ENCODE measurements around the gene SLC4A3.

The SLC4A3 gene, protein sequence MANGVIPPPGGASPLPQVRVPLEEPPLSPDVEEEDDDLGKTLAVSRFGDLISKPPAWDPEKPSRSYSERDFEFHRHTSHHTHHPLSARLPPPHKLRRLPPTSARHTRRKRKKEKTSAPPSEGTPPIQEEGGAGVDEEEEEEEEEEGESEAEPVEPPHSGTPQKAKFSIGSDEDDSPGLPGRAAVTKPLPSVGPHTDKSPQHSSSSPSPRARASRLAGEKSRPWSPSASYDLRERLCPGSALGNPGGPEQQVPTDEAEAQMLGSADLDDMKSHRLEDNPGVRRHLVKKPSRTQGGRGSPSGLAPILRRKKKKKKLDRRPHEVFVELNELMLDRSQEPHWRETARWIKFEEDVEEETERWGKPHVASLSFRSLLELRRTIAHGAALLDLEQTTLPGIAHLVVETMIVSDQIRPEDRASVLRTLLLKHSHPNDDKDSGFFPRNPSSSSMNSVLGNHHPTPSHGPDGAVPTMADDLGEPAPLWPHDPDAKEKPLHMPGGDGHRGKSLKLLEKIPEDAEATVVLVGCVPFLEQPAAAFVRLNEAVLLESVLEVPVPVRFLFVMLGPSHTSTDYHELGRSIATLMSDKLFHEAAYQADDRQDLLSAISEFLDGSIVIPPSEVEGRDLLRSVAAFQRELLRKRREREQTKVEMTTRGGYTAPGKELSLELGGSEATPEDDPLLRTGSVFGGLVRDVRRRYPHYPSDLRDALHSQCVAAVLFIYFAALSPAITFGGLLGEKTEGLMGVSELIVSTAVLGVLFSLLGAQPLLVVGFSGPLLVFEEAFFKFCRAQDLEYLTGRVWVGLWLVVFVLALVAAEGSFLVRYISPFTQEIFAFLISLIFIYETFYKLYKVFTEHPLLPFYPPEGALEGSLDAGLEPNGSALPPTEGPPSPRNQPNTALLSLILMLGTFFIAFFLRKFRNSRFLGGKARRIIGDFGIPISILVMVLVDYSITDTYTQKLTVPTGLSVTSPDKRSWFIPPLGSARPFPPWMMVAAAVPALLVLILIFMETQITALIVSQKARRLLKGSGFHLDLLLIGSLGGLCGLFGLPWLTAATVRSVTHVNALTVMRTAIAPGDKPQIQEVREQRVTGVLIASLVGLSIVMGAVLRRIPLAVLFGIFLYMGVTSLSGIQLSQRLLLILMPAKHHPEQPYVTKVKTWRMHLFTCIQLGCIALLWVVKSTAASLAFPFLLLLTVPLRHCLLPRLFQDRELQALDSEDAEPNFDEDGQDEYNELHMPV

DNA sequence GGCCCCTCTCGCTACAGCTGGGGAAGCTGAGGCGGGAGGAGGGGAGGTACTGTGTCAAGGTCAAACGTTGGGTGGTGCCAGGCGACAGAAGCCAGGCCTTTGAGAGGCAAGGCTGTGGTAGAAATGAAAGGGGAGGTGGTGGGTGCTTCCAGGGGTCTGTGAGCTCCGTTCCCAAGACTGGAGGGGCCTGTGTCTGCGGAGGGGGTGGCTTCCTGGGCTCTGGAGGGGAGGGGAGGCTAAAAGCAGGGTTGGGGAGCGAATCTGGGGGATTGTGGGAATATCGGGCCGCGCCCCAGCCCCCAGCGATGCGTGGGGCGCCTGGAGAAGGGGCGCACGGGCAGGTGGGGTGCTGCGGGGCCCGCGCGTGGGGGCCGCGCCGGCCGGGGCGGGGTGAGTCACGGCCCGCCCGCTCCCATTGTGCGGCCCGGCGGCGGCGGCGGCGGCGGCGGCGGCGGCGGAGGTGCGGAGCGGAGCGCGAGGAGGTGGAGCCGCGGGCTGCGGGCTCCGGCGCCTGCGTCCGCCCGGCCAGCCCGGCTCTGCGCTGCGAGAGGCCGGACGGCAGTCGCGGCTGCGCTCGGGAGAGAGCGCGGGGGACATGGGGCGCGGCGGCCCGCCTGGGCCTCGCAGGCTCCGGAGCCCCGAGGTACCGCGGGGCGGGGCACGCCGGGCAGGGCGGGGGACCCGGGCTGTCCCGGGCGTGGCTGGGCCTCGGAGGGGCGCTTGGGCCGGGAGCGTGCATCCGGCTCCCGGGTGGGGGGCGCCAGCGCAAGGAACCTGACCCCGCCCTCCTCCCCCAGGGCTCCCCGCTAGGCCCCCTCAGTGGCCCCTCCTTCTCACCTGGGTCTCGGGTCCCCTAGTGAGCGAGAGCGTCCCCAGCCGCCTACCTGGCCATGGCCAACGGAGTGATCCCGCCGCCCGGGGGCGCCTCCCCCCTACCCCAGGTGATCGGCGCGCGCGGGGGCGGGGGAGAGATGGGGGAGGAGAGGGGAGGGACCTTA lies at the start of gene SLC4A3:
SLC4A3 (plus strand) TSS at position 528 of the 998 bp plus-strand sequence; CDS start at position 891, 363 bp downstream.
- no peak for DNase-seq

DNA sequence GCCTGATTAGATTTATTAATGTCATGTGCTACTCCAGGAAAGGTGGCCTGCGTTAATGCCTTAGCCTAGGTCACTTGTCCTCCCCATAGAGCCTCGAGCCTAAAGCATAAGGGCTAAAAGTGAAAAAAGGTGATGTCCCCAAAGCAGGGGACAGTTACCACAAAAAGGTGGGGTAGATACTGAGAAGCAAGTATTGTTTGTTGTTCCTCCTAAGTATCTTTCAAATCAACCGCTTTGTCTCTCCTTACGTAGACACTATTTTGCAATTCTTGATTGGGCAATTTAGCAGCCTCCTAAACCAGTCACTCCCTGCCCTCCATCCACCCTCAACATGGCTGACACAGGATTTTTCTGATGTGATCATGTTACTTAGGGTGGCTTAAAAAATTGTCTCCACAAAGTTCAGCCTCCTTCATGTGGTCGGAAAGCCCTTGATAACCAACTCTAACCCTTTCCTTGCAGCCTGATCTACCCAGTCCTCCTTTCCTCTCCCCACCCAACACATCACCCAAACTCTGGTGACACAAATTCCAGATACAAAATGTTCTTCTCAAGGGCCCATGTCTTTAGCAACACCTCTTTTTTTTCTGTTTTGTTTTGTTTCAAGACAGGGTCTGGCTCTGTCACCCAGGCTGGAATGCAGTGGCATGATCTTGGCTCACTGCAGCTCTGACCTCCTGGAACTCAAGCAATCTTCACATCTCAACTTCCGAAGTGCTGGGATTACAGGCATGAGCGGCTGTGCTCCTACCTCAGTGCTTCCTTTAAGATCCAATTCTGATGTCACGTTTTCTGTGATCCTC lies 48.4 kb upstream of the SLC4A3 start:
- DNase-seq: no peak

DNA sequence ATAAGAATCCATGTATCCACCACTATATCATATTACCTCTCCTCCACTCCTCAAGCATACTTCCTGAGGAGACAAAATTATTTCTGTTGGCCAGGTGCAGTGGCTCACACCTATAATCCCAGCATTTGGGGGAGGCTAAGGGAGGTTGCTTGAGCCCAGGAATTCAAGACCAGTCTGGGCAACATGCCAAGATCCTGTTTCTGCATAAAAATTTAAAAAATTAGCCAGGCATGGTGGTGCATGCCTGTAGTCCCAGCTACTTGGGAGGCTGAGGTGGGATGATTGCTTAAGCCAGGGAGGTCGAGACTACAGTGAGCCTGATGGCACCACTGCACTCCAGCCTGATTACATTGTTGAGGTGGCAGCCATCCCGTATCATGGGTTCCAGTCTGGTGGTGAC lies 46.1 kb upstream of the SLC4A3 start:
- DNase-seq: no peak

DNA sequence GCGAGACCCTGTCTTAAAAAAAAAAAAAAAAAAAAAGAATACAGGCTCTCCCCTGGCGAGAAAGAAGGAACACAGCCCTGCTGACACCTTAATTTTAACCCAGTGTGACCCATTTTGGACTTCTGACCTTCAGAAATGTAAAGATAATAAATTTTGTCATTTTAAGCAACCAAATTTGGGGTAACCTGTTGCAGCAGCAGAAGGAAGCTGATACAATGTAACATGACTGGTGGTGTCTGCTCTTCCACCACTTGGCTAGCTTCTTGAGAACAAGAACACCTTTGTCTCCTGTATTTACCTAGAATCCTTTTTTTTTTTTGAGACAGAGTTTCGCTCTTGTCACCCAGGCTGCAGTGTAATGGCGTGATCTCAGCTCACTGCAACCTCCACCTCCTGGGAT lies 36.3 kb upstream of the SLC4A3 start:
- DNase-seq: no peak

DNA sequence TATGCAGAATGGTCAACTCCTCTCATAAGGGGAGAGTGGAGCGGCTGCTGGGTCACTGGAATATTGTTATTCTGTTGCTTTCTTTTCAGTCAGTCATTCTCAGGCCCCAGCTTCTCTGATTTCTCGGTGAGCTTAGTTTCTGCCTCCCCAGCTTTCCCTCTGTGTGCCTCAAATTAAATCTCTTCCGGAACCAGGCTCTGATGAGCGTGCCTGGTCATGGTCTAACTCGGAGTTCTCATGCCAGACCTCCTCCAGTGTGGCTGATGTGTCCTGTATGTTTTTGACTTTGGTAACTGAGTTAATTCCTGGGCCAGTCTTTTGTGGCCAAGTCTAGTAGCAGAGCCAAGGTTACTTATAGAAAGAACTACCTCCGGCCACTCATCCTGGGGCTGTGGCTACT lies 34.7 kb upstream of the SLC4A3 start:
- no peak for DNase-seq

DNA sequence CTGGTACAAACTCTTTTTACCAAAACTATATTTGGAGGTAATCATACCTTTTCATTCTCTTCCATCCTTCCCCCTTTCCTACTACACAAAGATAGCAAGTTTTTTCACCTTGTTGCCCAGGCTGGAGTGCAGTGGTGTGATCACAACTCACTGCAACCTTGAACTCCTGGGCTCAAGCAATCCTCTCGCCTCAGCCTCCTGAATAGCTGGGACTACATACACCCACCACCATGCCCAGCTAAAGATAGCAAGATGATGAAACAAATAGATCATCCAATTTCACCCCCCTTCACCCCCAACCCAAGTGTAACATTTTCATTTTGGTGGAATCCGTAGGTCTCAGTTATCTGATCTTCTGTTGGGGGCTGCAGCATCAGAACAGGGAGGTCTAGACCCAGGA lies 34.3 kb upstream of the SLC4A3 start:
- no peak for DNase-seq

DNA sequence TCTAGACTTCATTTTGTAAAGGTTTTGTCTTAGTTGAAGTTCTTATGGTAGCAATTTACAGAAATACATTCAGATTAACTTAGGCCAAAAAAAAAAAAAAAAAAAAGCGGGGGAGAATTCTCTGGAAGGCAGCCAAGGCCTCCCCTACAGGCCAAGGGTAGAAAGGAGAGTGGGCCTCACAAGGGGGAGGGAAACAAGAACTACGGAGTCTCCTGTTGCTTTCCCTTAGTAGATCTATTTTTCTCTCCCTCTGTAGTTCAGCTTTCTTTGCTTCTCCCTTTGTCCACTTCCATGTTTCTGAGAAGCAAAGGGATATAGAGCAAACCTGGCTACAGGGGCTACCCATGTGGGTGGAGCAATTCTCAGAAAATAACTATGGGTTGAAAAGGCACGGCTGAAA lies 32.2 kb upstream of the SLC4A3 start:
- DNase-seq: no peak

DNA sequence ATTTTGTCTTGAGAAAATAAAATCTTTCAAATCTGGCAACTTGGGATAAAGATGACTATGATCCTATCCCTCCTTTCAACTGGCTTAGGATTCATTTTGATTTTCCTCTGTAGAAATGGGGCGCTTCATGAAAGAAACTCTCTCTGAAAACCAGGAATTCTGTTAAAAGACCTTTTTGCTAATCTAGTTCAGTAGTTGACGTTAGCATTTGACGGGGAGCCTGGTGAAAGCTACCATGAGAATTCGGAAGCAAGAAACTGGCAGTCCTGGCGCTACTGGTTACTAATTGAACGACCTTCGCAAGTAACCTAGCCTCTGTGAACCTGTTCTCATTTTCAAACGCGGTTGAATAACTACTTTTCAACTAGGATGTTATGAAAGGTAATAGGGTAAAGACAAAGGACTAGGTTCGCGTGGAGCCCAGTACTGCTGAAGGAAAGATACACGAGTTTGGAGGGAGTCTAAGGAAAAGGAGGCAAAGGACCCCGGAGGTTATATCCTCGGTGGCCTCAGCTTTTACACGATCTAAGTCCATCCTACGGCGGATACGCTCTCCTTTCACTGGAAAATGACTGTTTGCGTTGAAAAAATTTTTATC lies 30.4 kb upstream of the SLC4A3 start:
- DNase-seq: peak; percentile 41 to 70

DNA sequence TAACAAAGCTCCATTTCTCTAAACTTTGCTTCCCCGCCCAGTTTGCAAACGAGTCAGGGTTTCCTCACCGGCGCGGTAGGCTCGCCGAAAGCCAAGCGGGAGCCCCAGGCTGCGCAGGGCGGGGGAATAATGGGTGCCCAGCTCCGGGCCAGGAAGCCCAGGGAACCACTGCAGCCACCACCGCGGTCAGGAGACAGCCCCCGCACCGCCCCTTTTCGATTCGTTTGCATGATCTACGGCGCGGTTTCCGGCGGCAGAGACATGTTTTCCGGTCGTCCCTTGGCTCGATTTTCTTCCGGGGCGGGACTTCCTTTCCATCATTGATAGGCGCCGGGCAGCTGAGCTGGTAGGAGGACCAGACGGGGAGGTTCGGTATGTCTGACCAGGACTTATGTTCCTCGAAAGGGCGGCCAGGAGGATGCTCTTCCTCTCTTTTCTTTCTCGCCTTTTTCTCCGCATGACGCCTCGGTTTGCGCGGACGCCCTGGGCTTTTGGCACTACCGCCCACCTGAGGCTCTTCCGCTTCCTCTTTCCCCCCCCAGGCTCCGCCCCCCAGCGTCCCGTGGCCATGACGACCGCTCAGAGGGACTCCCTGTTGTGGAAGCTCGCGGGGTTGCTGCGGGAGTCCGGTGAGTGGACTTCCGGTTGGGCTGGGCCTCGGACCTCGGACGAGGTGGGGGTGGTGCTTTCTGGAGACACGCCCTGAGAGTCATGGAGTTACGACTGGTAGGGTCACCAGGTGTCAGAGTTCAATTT lies 29.7 kb upstream of the SLC4A3 start, which contains the start of gene STK11IP:
STK11IP (plus strand) TSS at position 306 of the 756 bp plus-strand sequence; CDS start at position 569, 263 bp downstream.
- peak; percentile 97 to 98 for DNase-seq

DNA sequence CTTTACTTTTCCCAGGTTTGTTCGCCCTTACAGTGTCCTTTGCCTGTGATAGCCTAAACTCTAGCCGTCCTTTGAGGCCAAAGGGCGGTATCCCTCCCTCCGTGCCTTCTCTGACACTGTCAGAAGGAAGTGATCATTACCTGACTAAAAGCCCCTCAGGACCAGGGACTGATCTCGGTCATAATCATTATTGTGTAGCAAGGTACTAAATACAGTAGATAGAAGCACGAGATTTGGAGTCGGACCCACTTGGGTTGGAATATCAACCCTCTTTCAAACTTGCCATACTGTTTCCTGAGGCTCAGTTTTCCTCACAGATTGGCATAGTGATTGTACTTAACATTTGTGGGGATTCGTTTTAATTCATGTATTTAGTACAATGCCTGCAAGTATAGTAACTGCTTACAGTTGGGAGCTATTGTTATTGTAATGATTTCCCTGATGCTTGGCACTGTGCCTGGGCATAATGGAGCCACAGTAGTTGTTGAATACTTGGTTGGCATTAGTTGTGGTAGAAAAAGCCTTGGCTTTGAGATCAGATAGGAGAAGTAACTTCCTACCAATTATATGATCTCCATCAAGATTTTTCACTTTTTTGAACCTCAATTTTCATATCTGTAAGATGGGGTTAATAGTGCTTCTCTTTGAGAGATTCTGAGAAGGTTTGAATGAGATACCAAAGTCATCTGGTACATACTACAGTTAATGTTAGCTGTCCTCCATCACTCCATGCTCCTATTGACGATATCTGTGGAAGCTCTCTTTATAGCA lies 28.9 kb upstream of the SLC4A3 start:
- DNase-seq: no peak

DNA sequence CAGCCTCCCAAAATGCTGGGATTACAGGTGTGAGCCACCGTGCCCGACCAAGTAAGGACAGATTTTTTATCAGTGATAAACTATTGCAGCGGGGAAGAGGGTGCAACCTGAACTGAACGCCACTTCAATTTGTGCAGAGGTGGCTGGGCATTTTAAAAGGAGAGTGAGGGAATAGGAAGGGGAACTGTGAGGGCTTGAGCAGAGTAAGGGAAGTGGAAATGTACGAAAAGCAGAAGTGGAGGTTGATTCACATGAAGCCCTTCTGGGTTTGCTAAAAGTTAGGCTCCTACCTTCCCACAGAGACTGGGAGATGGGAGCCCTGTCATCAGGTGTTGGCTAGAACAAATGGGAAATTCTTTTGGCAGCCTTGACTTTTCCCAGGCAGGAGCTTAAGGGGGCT lies 23.7 kb upstream of the SLC4A3 start:
- DNase-seq: no peak

DNA sequence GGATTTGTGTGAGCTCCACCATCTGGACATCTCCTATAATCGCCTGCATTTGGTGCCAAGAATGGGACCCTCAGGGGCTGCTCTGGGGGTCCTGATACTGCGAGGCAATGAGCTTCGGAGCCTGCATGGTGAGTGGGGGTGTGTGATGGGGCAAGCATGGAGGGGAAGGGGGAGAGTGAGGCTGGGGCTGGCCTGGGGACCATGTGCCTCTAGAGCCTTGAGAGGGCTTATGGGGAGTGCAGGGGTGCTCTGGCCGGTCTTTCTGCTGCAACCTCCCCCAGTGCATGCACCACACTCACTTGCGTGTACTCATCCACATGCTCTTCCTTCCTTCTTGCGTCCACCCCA lies 21.8 kb upstream of the SLC4A3 start:
- DNase-seq: no peak

DNA sequence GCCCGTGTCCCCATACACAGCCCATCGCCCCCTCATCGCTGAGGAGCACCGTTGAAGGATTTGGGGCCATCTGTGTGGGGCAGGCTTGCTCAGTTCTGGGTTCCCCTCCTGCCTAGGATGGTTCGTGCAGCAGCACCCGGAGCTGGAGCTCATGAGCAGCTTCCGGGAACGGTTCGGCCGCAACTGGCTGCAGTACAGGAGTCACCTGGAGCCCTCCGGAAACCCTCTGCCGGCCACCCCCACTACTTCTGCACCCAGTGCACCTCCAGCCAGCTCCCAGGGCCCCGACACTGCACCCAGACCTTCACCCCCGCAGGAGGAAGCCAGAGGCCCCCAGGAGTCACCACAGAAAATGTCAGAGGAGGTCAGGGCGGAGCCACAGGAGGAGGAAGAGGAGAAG lies 19.5 kb upstream of the SLC4A3 start:
- DNase-seq: no peak

DNA sequence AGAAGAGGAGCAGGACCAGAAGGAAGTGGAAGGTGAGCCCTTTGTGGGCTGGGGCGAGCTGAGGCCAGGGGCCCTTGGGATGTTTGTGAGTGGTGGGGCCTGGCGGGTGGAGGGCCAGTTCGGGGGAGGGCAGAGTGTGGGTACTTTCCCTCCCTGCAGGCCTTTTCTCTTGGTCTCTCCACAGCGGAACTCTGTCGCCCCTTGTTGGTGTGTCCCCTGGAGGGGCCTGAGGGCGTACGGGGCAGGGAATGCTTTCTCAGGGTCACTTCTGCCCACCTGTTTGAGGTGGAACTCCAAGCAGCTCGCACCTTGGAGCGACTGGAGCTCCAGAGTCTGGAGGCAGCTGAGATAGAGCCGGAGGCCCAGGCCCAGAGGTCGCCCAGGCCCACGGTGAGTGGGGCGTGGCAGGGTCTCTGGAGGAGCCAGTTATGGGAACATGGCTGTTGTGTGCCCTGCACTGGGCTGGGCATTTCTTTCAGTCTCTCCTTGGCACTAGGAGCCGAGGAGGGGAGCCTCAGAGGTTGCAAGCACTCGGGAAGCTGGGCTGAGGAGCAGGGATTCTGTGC lies 18.9 kb upstream of the SLC4A3 start:
- no peak for DNase-seq

DNA sequence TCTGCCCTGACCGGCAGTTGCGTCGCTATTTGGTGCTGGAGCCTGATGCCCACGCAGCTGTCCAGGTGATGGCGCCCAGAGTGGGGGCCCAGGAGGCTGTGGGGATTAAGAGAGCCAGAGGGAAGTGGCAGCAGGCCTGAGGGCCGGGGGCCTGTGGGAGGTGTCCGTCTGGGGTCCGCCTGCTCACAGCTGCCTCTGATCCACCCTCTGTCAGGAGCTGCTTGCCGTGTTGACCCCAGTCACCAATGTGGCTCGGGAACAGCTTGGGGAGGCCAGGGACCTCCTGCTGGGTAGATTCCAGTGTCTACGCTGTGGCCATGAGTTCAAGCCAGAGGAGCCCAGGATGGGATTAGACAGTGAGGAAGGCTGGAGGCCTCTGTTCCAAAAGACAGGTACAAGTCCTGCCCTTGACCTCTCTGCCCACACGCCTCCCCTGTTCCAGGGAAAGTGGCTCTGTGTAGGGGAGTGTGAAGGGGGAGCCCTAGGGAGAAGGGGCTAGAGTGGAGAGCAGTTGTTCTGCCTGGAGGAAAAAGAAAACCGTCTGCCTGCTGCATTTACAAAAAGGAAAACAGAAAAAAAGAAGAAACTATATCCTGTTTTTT lies 18.2 kb upstream of the SLC4A3 start:
- DNase-seq: no peak

DNA sequence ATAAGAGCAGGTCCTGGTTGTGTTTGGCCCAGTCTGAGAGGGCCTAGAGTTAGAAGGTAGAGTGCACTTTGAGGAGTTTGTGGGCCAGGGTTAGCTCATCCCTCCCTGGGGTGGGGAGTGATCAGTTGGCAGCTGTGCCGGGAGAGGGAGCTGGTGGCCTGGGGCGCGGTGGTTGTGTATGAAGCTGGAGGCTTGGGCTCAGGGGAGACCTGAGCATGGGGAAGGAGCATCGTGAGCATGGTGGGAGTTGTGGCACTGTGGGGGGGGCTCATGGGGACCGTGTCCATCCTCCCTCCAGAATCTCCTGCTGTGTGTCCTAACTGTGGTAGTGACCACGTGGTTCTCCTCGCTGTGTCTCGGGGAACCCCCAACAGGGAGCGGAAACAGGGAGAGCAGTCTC lies 16.1 kb upstream of the SLC4A3 start:
- no peak for DNase-seq

DNA sequence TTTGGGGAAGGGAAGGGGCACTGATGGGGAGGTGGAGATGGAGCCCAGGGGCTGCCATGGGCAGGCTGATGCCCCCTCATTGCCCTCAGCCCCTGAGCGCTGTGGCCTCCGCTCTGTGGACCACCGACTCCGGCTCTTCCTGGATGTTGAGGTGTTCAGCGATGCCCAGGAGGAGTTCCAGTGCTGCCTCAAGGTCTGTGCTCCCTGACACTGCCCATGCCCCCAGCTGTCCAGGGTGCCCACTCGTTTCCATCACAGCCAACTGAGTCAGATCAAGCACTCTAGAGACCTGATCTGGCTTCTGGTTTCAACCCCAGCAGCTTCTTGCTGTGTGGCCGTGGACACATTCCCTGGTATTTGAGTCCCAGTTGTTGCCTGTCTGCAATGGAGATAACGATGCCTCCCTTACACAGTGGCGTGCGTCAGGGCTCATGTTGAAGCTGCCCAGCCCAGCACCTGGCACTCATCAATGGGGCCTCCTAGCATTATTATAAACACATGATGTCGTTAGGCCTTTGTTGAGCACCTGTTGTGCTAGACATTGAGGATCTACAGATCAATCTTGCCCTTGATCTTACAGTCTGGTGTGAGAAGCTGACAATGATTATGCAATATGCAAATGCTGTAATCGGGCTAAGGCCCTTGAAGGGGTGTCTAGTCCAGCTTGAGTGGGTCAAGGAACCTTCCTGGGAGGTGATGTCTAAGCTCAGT lies 15.4 kb upstream of the SLC4A3 start:
- peak in 1 of 2 experiments; percentile 16 for DNase-seq

Data from SHP77 (cell line).